IMR-90 (cell line): ENCODE data around the gene ACSL4. TPM values are rescaled to one million over a fixed set of nuclear protein-coding genes. Genes with fewer than 3 reads are reported as not detected.

ENCODE experiments used
- ATAC-seq: fragments of 200-7000 bp; cut with Tn5 transposase; 2 replicates; pipeline ENCODE4 v1.9.1; 2020; ENCODE audit warnings: low read depth, mild to moderate bottlenecking, moderate library complexity
- BruUV-seq: library from RNA; stranded (reverse); fragments of 400-500 nt; replicated peaks from 2 replicates; lab custom pipeline; 2021; lab: Mats Ljungman, UMichigan
- CTCF ChIA-PET: fragments of 300-600 bp; formaldehyde crosslinking; extraction: SDS; loops from one replicate; lab custom pipeline; 2021; ENCODE audit warnings: antibody characterized with exemption; lab: Yijun Ruan, JAX
- POLR2A ChIA-PET: fragments of 300-600 bp; sonication (Branson Sonifier 250); formaldehyde crosslinking; loops from one replicate; lab custom pipeline; 2022; ENCODE audit warnings: antibody characterized with exemption; ENCODE audit not compliant: unreplicated experiment; lab: Charles Lee
- DNase-seq: peaks from one replicate; pipeline ENCODE4 v3.0.0; 2013
- H2AFZ ChIP-seq: replicated peaks from 2 replicates; pipeline ENCODE3; 2013; ENCODE audit warnings: low read length, mild to moderate bottlenecking; ENCODE audit not compliant: poor library complexity
- H2AK5ac ChIP-seq: 2 replicates; pipeline ENCODE4 v1.6.1; 2013; ENCODE audit warnings: low read depth, low read length, inconsistent platforms
- H2AK9ac ChIP-seq: replicated peaks from 2 replicates; pipeline ENCODE3; 2013; ENCODE audit warnings: mild to moderate bottlenecking, low read depth, low read length, moderate library complexity; ENCODE audit not compliant: poor library complexity
- H2BK120ac ChIP-seq: 2 replicates; pipeline ENCODE4 v1.6.1; 2013; ENCODE audit warnings: low read depth, low read length, inconsistent platforms
- H2BK15ac ChIP-seq: 3 replicates; pipeline ENCODE4 v1.6.1; 2013; ENCODE audit warnings: low read depth, low read length, inconsistent platforms
- H2BK20ac ChIP-seq: 2 replicates; pipeline ENCODE4 v1.6.1; 2013; ENCODE audit warnings: low read depth, mild to moderate bottlenecking, inconsistent platforms, low read length, moderate library complexity
- H2BK5ac ChIP-seq: 2 replicates; pipeline ENCODE4 v1.6.1; 2013; ENCODE audit warnings: mild to moderate bottlenecking, low read depth, low read length, inconsistent platforms; ENCODE audit not compliant: poor library complexity, severe bottlenecking
- H3K14ac ChIP-seq: replicated peaks from 2 replicates; pipeline ENCODE4 v1.6.1; 2013; ENCODE audit warnings: low read depth, low read length, inconsistent platforms
- H3K18ac ChIP-seq: 2 replicates; pipeline ENCODE4 v1.6.1; 2013; ENCODE audit warnings: low read depth, low read length, control low read depth
- H3K23ac ChIP-seq: 2 replicates; pipeline ENCODE4 v1.6.1; 2013; ENCODE audit warnings: low read depth, low read length, inconsistent platforms
- H3K27ac ChIP-seq: 2 replicates; pipeline ENCODE4 v1.5.1; 2013; ENCODE audit warnings: mild to moderate bottlenecking, control low read depth, low read length; ENCODE audit not compliant: insufficient read depth
- H3K27me3 ChIP-seq: 2 replicates; pipeline ENCODE4 v1.6.1; 2013; ENCODE audit warnings: low read length; ENCODE audit not compliant: control insufficient read depth, insufficient read depth
- H3K36me3 ChIP-seq: 2 replicates; pipeline ENCODE4 v1.6.1; 2013; ENCODE audit warnings: low read length, mixed read lengths; ENCODE audit not compliant: control insufficient read depth, insufficient read depth
- H3K4ac ChIP-seq: 2 replicates; pipeline ENCODE4 v1.6.1; 2013; ENCODE audit warnings: low read depth, low read length, inconsistent platforms
- H3K4me1 ChIP-seq: 2 replicates; pipeline ENCODE4 v1.6.1; 2013; ENCODE audit warnings: low read length, mixed read lengths; ENCODE audit not compliant: control insufficient read depth, insufficient read depth
- H3K4me2 ChIP-seq: 2 replicates; pipeline ENCODE4 v1.6.1; 2013; ENCODE audit warnings: low read depth, mild to moderate bottlenecking, control low read depth, low read length, moderate library complexity
- H3K4me3 ChIP-seq: 2 replicates; pipeline ENCODE4 v1.5.1; 2013; ENCODE audit warnings: low read depth, mild to moderate bottlenecking, control low read depth, low read length, moderate library complexity; ENCODE audit not compliant: insufficient read depth
- H3K56ac ChIP-seq: 2 replicates; pipeline ENCODE4 v1.6.1; 2013; ENCODE audit warnings: low read length, inconsistent platforms; ENCODE audit not compliant: insufficient read depth; ENCODE audit errors: extremely low read depth
- H3K79me1 ChIP-seq, 2 experiments: 2 replicates each; pipeline ENCODE4 v1.6.1; 2013; ENCODE audit warnings: low read length in 2 of 2, inconsistent platforms in 1 of 2, low read depth in 1 of 2
- H3K9ac ChIP-seq: 2 replicates; pipeline ENCODE4 v1.6.1; 2013; ENCODE audit warnings: low read depth, low read length, control low read depth
- H3K9me1 ChIP-seq: 2 replicates; pipeline ENCODE4 v1.6.1; 2013; ENCODE audit warnings: low read length, inconsistent platforms; ENCODE audit not compliant: insufficient read depth
- H3K9me3 ChIP-seq: 2 replicates; pipeline ENCODE4 v1.6.1; 2013; ENCODE audit warnings: low read length; ENCODE audit not compliant: control insufficient read depth, insufficient read depth
- H4K20me1 ChIP-seq: 2 replicates; pipeline ENCODE4 v1.6.1; 2013; ENCODE audit warnings: low read length, inconsistent platforms; ENCODE audit not compliant: insufficient read depth
- H4K5ac ChIP-seq: 2 replicates; pipeline ENCODE4 v1.6.1; 2013; ENCODE audit warnings: mild to moderate bottlenecking, low read depth, low read length, control low read depth
- H4K8ac ChIP-seq, 2 experiments: 2 replicates each; pipeline ENCODE4 v1.6.1; 2013; ENCODE audit warnings: low read depth in 2 of 2, low read length in 2 of 2, control low read depth in 1 of 2, inconsistent platforms in 1 of 2
- H4K91ac ChIP-seq: 2 replicates; pipeline ENCODE4 v1.6.1; 2013; ENCODE audit warnings: low read depth, low read length, inconsistent platforms; ENCODE audit not compliant: insufficient read depth
- CEBPB ChIP-seq: IDR thresholded peaks from 2 replicates; pipeline ENCODE4 v1.6.1; 2012; ENCODE audit warnings: low read depth, low read length, improper control_type of control experiment
- CHD1 ChIP-seq: IDR thresholded peaks from 2 replicates; pipeline ENCODE4 v1.6.1; 2012; ENCODE audit warnings: low read depth, low read length, improper control_type of control experiment
- FOS ChIP-seq: fragments of 150-350 bp; IDR thresholded peaks from 2 replicates; pipeline ENCODE4 v1.6.1; 2016; ENCODE audit warnings: low read depth, low read length
- MAFK ChIP-seq: IDR thresholded peaks from 2 replicates; pipeline ENCODE4 v1.6.1; 2012; ENCODE audit warnings: low read depth, low read length, improper control_type of control experiment
- MXI1 ChIP-seq: IDR thresholded peaks from 2 replicates; pipeline ENCODE4 v1.6.1; 2012; ENCODE audit warnings: low read depth, mild to moderate bottlenecking, low read length, moderate library complexity, borderline replicate concordance
- RCOR1 ChIP-seq: IDR thresholded peaks from 2 replicates; pipeline ENCODE4 v1.6.1; 2012; ENCODE audit warnings: mild to moderate bottlenecking, low read length, improper control_type of control experiment; ENCODE audit not compliant: insufficient replicate concordance
- RFX5 ChIP-seq: IDR thresholded peaks from 2 replicates; pipeline ENCODE4 v1.8.0; 2012; ENCODE audit warnings: low read depth, mild to moderate bottlenecking, low read length, moderate library complexity
- WGBS, 2 experiments: methylation state at CpG; one replicate each; pipeline versions ENCODE4 v1.1.5 to v1.1.7; 2013; ENCODE audit warnings: missing lambda C conversion rate in 2 of 2; ENCODE audit not compliant: insufficient read length in 1 of 2; ENCODE audit errors: extremely low coverage in 2 of 2; 5-methylcytosine and 5-hydroxymethylcytosine counted together
- dilution Hi-C: fragments of 300-500 bp; cut with HindIII; formaldehyde crosslinking; loops from one replicate; pipeline ENCODE4 v1.14.3; 2018; ENCODE audit warnings: low sequenced_read_pairs; ENCODE audit not compliant: unreplicated experiment
- in situ Hi-C: fragments of 300-500 bp; cut with MboI; formaldehyde crosslinking; loops from 3 replicates; pipeline ENCODE4 v1.14.3; 2019; ENCODE audit warnings: low sequenced_read_pairs, inconsistent platforms, mixed read lengths
- intact Hi-C: fragments of 100-400 bp; cut with micrococcal nuclease; formaldehyde crosslinking; loops from 2 replicates; pipeline ENCODE4 v1.10.0; 2022
- polyA plus RNA-seq, 3 experiments: library from polyadenylated mRNA; depleted of rRNA; stranded (reverse); fragments of >200 nt; gene quantifications; 2 replicates each; pipeline ENCODE4 v1.2.3, GENCODE V29; 2012; ENCODE audit warnings: low replicate concordance in 1 of 3
- total RNA-seq: library from RNA; depleted of rRNA; stranded (reverse); fragments of >200 nt; gene quantifications from 2 replicates; pipeline ENCODE4 v1.2.3, GENCODE V29; 2012

The ACSL4 gene
- total and polyA plus RNA-seq, 2 of the 4 experiments (the other 2 are of a cell fraction): 29.6 to 59.7 TPM

DNA sequence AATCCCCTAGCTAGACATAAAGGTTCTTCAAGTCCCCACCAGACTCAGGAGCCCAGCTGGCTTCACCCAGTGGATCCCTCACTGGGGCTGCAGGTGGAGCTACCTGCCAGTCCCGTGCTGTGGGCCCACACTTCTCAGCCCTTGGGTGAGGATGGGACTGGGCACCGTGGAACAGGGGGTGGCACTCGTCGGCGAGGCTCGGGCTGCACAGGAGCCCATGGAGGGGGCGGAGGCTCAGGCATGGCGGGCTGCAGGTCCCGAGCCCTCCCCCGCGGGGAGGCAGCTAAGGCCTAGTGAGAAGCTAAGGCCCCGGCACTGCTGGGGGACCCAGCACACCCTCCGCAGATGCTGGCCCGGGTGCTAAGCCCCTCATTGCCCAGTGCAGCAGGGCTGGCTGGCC is 16.1 kb upstream of the ACSL4 start:
- H3K18ac ChIP-seq: no peak overlapping the region
- H3K23ac ChIP-seq: no peak overlapping the region
- no peak overlapping the region for H3K4ac ChIP-seq
- no peak overlapping the region for H2AFZ ChIP-seq
- no peaks in the 10 kb centered on the region for H3K9me3 ChIP-seq
- H2BK20ac ChIP-seq: no peak overlapping the region
- no peak overlapping the region for H4K91ac ChIP-seq
- BruUV-seq: no TSS peak
- dilution Hi-C loops: no loop called here
- no peak overlapping the region for H2BK5ac ChIP-seq
- WGBS, 2 experiments: 83% methylated on average over 7 of the region's 14 CpGs; no CpG with 5 or more reads in 1 of the 2 experiments
- H4K20me1 ChIP-seq: no peaks in the 10 kb centered on the region
- no peak for TF ChIP-seq MAFK
- no peak for TF ChIP-seq CHD1
- TF ChIP-seq MXI1: no peak
- TF ChIP-seq CEBPB: no peak
- no peak for TF ChIP-seq RCOR1
- TF ChIP-seq RFX5: no peak
- no peak for TF ChIP-seq FOS
- no peak overlapping the region for H2BK15ac ChIP-seq
- ATAC-seq: no peak
- no peak overlapping the region for H4K8ac ChIP-seq
- no peak overlapping the region for H2BK120ac ChIP-seq
- H3K14ac ChIP-seq: no peak overlapping the region
- no peak overlapping the region for H3K27ac ChIP-seq
- no peaks in the 10 kb centered on the region for H3K79me1 ChIP-seq
- intact Hi-C loops: no loop called here
- H2AK9ac ChIP-seq: no peak overlapping the region
- H3K36me3 ChIP-seq: no peaks in the 10 kb centered on the region
- H3K9ac ChIP-seq: no peak overlapping the region
- H3K4me2 ChIP-seq: no peak overlapping the region
- H3K4me3 ChIP-seq: no peak overlapping the region
- no peaks in the 10 kb centered on the region for H3K4me1 ChIP-seq
- DNase-seq: no peak
- POLR2A ChIA-PET: no interaction called here
- peaks cover 2% of the 10 kb centered on the region; the same call in 1 of the 2 replicates for H3K27me3 ChIP-seq
- no peak overlapping the region for H4K5ac ChIP-seq
- in situ Hi-C loops: no loop called here
- H2AK5ac ChIP-seq: no peak overlapping the region
- no peaks in the 10 kb centered on the region for H3K9me1 ChIP-seq
- no peak overlapping the region for H3K56ac ChIP-seq
- CTCF ChIA-PET: no interaction called here
